HepG2 (cell line): Measurements from ENCODE around the gene AP4M1. TPM values are rescaled to one million over a fixed set of nuclear protein-coding genes. Genes with fewer than 3 reads are reported as not detected.

Experiments
- ATRX ChIP-seq: sonication (generic); formaldehyde crosslinking; IDR thresholded peaks from 2 replicates; pipeline ENCODE4 v1.4.0; 2020; ENCODE audit warnings: missing genetic modification reagents, borderline replicate concordance
- BRCA1 ChIP-seq: sonication (generic); formaldehyde crosslinking; IDR thresholded peaks from 2 replicates; pipeline ENCODE4 v1.4.0; 2020; ENCODE audit warnings: missing genetic modification reagents
- CEBPZ ChIP-seq: IDR thresholded peaks from 2 replicates; pipeline ENCODE4 v1.6.1; 2012; ENCODE audit warnings: low read length, improper control_type of control experiment
- HOXA9 ChIP-seq: sonication (generic); formaldehyde crosslinking; IDR thresholded peaks from 2 replicates; pipeline ENCODE4 v1.8.1; 2022; ENCODE audit warnings: missing genetic modification reagents, mild to moderate bottlenecking, moderate library complexity, borderline replicate concordance
- KDM2A ChIP-seq: sonication (generic); formaldehyde crosslinking; IDR thresholded peaks from 2 replicates; pipeline ENCODE4 v1.4.0; 2020; ENCODE audit warnings: low read depth, missing genetic modification reagents, borderline replicate concordance
- STAT6 ChIP-seq: sonication (generic); formaldehyde crosslinking; IDR thresholded peaks from 2 replicates; pipeline ENCODE4 v1.4.0; 2020; ENCODE audit warnings: missing genetic modification reagents, mild to moderate bottlenecking, borderline replicate concordance
- SUZ12 ChIP-seq: fragments of 150-350 bp; IDR thresholded peaks from 2 replicates; pipeline ENCODE4 v1.6.1; 2014; ENCODE audit warnings: low read depth, low read length
- ZNF160 ChIP-seq: sonication (generic); formaldehyde crosslinking; IDR thresholded peaks from 2 replicates; pipeline ENCODE4 v1.8.0; 2022; ENCODE audit warnings: mild to moderate bottlenecking, inconsistent platforms, missing genetic modification reagents
- ZNF318 ChIP-seq: sonication (generic); formaldehyde crosslinking; IDR thresholded peaks from 2 replicates; pipeline ENCODE4 v1.4.0; 2020; ENCODE audit warnings: mild to moderate bottlenecking, missing genetic modification reagents
- ZNF710 ChIP-seq: sonication (generic); formaldehyde crosslinking; IDR thresholded peaks from 2 replicates; pipeline ENCODE4 v1.5.0; 2020; ENCODE audit warnings: mild to moderate bottlenecking, missing genetic modification reagents, borderline replicate concordance
- ZNF879 ChIP-seq: sonication (generic); formaldehyde crosslinking; IDR thresholded peaks from 2 replicates; pipeline ENCODE4 v1.8.1; 2023; ENCODE audit warnings: missing genetic modification reagents
- polyA plus RNA-seq, 8 experiments: library from polyadenylated mRNA; depleted of rRNA in 3 of 8; stranded (reverse) in 7 of 8; unstranded in 1 of 8; fragments of >200 nt; fragmentation: Illumina TruSeq in 4 of 8; extraction: Trizol in 4 of 8; gene quantifications; 2 replicates each; pipeline versions ENCODE4 v1.2.1 to v1.2.3, GENCODE V29; 2011 to 2016; ENCODE audit warnings: low read depth in 4 of 8, missing spikeins in 1 of 8, mixed read lengths in 1 of 8; ENCODE audit not compliant: insufficient read depth in 1 of 8
- total RNA-seq, 5 experiments: library from RNA; depleted of rRNA; stranded (reverse); fragments of >200 nt; fragmentation: Illumina TruSeq; extraction: Trizol; gene quantifications; 2 replicates each; pipeline ENCODE4 v1.2.3, GENCODE V29; 2016; ENCODE audit warnings: low read depth in 1 of 5

The AP4M1 gene
- total and polyA plus RNA-seq, 2 of the 13 experiments (the other 11 are each of a cell fraction or from before 2014, with no cell fraction given), result 6.3 to 9.7 TPM

GRCh38 chr7:100119072-100119969, 17.9 kb downstream of the AP4M1 start, which contains the start of the genes CNPY4 and TAF6 (continued):
- no peak for TF ChIP-seq ZNF318 (CRISPR knock-in tag)
- no peak for TF ChIP-seq ZNF879
- no peak for TF ChIP-seq STAT6
- TF ChIP-seq SUZ12, result no peak
- TF ChIP-seq ZNF710, result no peak
- TF ChIP-seq ZNF160 (CRISPR knock-in tag), result peak; percentile 14; the same call in 1 of the 2 replicates
- TF ChIP-seq BRCA1 (CRISPR knock-in tag), result peak; percentile 75; the same call in 1 of the 2 replicates
- no peak for TF ChIP-seq CEBPZ
- peak; percentile 77 for TF ChIP-seq KDM2A (CRISPR knock-in tag)
- no peak for TF ChIP-seq ATRX
- TF ChIP-seq HOXA9 (CRISPR knock-in tag), result no peak
